HEK293 (cell line): ENCODE measurements around the gene ARIH1.

Experiments
- TF ChIP-seq, protein P1 (sequence below): fragments of 450-650 bp; formaldehyde crosslinking; IDR thresholded peaks from 2 replicates; pipeline ENCODE4 v1.5.1; 2016; ENCODE audit warnings: missing biosample characterization, missing genetic modification characterization
- TF ChIP-seq, protein P2 (sequence below): fragments of 450-650 bp; formaldehyde crosslinking; IDR thresholded peaks from 2 replicates; pipeline ENCODE4 v1.5.1; 2016; ENCODE audit warnings: missing biosample characterization, missing genetic modification characterization

DNA sequence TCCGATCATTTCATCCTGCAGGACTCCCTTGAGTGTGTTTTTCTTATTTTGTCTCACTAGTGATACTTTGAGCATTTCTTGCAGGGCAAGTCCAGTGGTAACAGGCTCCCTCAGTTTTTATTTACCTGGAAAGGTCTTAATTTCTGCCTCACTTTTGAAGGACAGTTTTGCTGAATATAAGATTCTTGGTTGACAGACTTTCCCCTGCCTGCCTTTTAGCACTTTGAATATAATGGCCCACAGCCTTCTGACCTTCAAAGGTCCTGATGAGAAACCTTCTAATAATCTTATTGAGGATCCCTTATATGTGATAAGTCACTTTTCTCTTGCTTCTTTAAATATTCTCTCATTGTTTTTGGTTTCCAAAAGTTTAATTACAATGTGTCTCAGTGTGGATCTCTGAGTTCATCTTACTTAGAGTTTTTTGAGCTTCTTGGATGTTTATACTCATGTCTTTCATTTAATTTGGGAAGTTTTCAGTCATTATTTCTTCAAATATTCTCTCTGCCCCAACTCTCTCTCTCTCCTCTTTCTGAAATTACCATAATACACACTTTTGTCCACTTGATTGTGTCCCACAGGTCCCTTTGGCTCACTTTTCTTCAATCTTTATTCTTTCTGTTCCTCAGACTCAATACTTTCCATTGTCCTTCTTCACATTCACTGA, 36.3 kb upstream of the ARIH1 start:
- TF ChIP-seq, protein P1, sequence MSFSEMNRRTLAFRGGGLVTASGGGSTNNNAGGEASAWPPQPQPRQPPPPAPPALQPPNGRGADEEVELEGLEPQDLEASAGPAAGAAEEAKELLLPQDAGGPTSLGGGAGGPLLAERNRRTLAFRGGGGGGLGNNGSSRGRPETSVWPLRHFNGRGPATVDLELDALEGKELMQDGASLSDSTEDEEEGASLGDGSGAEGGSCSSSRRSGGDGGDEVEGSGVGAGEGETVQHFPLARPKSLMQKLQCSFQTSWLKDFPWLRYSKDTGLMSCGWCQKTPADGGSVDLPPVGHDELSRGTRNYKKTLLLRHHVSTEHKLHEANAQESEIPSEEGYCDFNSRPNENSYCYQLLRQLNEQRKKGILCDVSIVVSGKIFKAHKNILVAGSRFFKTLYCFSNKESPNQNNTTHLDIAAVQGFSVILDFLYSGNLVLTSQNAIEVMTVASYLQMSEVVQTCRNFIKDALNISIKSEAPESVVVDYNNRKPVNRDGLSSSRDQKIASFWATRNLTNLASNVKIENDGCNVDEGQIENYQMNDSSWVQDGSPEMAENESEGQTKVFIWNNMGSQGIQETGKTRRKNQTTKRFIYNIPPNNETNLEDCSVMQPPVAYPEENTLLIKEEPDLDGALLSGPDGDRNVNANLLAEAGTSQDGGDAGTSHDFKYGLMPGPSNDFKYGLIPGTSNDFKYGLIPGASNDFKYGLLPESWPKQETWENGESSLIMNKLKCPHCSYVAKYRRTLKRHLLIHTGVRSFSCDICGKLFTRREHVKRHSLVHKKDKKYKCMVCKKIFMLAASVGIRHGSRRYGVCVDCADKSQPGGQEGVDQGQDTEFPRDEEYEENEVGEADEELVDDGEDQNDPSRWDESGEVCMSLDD = no peak
- TF ChIP-seq, protein P2, sequence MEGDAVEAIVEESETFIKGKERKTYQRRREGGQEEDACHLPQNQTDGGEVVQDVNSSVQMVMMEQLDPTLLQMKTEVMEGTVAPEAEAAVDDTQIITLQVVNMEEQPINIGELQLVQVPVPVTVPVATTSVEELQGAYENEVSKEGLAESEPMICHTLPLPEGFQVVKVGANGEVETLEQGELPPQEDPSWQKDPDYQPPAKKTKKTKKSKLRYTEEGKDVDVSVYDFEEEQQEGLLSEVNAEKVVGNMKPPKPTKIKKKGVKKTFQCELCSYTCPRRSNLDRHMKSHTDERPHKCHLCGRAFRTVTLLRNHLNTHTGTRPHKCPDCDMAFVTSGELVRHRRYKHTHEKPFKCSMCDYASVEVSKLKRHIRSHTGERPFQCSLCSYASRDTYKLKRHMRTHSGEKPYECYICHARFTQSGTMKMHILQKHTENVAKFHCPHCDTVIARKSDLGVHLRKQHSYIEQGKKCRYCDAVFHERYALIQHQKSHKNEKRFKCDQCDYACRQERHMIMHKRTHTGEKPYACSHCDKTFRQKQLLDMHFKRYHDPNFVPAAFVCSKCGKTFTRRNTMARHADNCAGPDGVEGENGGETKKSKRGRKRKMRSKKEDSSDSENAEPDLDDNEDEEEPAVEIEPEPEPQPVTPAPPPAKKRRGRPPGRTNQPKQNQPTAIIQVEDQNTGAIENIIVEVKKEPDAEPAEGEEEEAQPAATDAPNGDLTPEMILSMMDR = no peak
